ENCODE data around the gene PBX1. TPM values are rescaled to one million over a fixed set of nuclear protein-coding genes. Genes with fewer than 3 reads are reported as not detected.

Gene PBX1
- total RNA-seq, 1 donor from 2014 or later, result 44.2 TPM

GRCh38 chr1:164755690-164756089, 196.7 kb downstream of the PBX1 start:
- DNase-seq (ENCODE audit: low spot score), result no peak
- Mint-ChIP-seq H3K36me3 (ENCODE audit: low read depth, unreplicated experiment) (no peaks in the 10 kb centered on the region), H3K27me3 (ENCODE audit: unreplicated experiment) (peaks cover 2% of the 10 kb centered on the region), H3K9me3 (ENCODE audit: unreplicated experiment) (no peaks in the 10 kb centered on the region), H3K4me3 (ENCODE audit: unreplicated experiment) (no peak overlapping the region), H3K27ac (ENCODE audit: unreplicated experiment) (no peak overlapping the region), H3K4me1 (ENCODE audit: unreplicated experiment) (no peaks in the 10 kb centered on the region)
- no peak for TF ChIP-seq CTCF (IDR thresholded peaks at IDR 0.05; ENCODE audit: unreplicated experiment)

GRCh38 chr1:164756741-164757140, 197.8 kb downstream of the PBX1 start:
- TF ChIP-seq CTCF (IDR thresholded peaks at IDR 0.05; ENCODE audit: unreplicated experiment), result no peak
- DNase-seq (ENCODE audit: low spot score), result no peak
- H3K27me3 Mint-ChIP-seq (ENCODE audit: unreplicated experiment), result peaks cover 2% of the 10 kb centered on the region
- H3K9me3 Mint-ChIP-seq (ENCODE audit: unreplicated experiment), result no peaks in the 10 kb centered on the region
- no peaks in the 10 kb centered on the region for H3K36me3 Mint-ChIP-seq (ENCODE audit: low read depth, unreplicated experiment)
- no peak overlapping the region for H3K4me3 Mint-ChIP-seq (ENCODE audit: unreplicated experiment)
- no peaks in the 10 kb centered on the region for H3K4me1 Mint-ChIP-seq (ENCODE audit: unreplicated experiment)
- H3K27ac Mint-ChIP-seq (ENCODE audit: unreplicated experiment), result no peak overlapping the region

GRCh38 chr1:164757625-164758024, 198.6 kb downstream of the PBX1 start:
- H3K27ac Mint-ChIP-seq (ENCODE audit: unreplicated experiment), result no peak overlapping the region
- DNase-seq (ENCODE audit: low spot score), result no peak
- no peaks in the 10 kb centered on the region for H3K27me3 Mint-ChIP-seq (ENCODE audit: unreplicated experiment)
- H3K4me1 Mint-ChIP-seq (ENCODE audit: unreplicated experiment), result no peaks in the 10 kb centered on the region
- no peaks in the 10 kb centered on the region for H3K36me3 Mint-ChIP-seq (ENCODE audit: low read depth, unreplicated experiment)
- H3K4me3 Mint-ChIP-seq (ENCODE audit: unreplicated experiment), result no peak overlapping the region
- H3K9me3 Mint-ChIP-seq (ENCODE audit: unreplicated experiment), result no peaks in the 10 kb centered on the region
- TF ChIP-seq CTCF (IDR thresholded peaks at IDR 0.05; ENCODE audit: unreplicated experiment), result no peak

GRCh38 chr1:164759144-164759920, 200.3 kb downstream of the PBX1 start:
- Mint-ChIP-seq H3K36me3 (ENCODE audit: low read depth, unreplicated experiment) (no peaks in the 10 kb centered on the region), H3K4me3 (ENCODE audit: unreplicated experiment) (no peak overlapping the region), H3K27ac (ENCODE audit: unreplicated experiment) (no peak overlapping the region), H3K4me1 (ENCODE audit: unreplicated experiment) (no peaks in the 10 kb centered on the region), H3K27me3 (ENCODE audit: unreplicated experiment) (no peaks in the 10 kb centered on the region), H3K9me3 (ENCODE audit: unreplicated experiment) (no peaks in the 10 kb centered on the region)
- DNase-seq (ENCODE audit: low spot score), result no peak
- TF ChIP-seq CTCF (IDR thresholded peaks at IDR 0.05; ENCODE audit: unreplicated experiment), result no peak

GRCh38 chr1:164759979-164760469, 201.0 kb downstream of the PBX1 start:
- H3K27ac Mint-ChIP-seq (ENCODE audit: unreplicated experiment), result no peak overlapping the region
- no peaks in the 10 kb centered on the region for H3K9me3 Mint-ChIP-seq (ENCODE audit: unreplicated experiment)
- H3K27me3 Mint-ChIP-seq (ENCODE audit: unreplicated experiment), result no peaks in the 10 kb centered on the region
- H3K36me3 Mint-ChIP-seq (ENCODE audit: low read depth, unreplicated experiment), result no peaks in the 10 kb centered on the region
- no peak for DNase-seq (ENCODE audit: low spot score)
- TF ChIP-seq CTCF (IDR thresholded peaks at IDR 0.05; ENCODE audit: unreplicated experiment), result no peak
- H3K4me3 Mint-ChIP-seq (ENCODE audit: unreplicated experiment), result no peak overlapping the region
- H3K4me1 Mint-ChIP-seq (ENCODE audit: unreplicated experiment), result no peaks in the 10 kb centered on the region
